IMR-90 (cell line): ENCODE results near the gene HSFX3. TPM values are rescaled to one million over a fixed set of nuclear protein-coding genes. Genes with fewer than 3 reads are reported as not detected.
"Not testable (repeated sequence)": the region's sequence is repeated elsewhere in the genome, so short reads cannot be mapped to it uniquely, and the experiment has no call there.

ENCODE experiments used
- ATAC-seq: fragments of 200-7000 bp; cut with Tn5 transposase; 2 replicates; pipeline ENCODE4 v1.9.1; 2020; ENCODE audit warnings: low read depth, mild to moderate bottlenecking, moderate library complexity
- Bru-seq: library from RNA; stranded (reverse); fragments of 400-500 nt; gene quantifications from one replicate; lab custom pipeline; 2021; lab: Mats Ljungman, UMichigan
- BruChase-seq, 2 experiments: library from RNA; stranded (reverse); fragments of 400-500 nt; gene quantifications; one replicate each; lab custom pipeline; 2021; lab: Mats Ljungman, UMichigan
- BruUV-seq: library from RNA; stranded (reverse); fragments of 400-500 nt; replicated peaks from 2 replicates; lab custom pipeline; 2021; lab: Mats Ljungman, UMichigan
- CTCF ChIA-PET: fragments of 300-600 bp; formaldehyde crosslinking; extraction: SDS; loops from one replicate; lab custom pipeline; 2021; ENCODE audit warnings: antibody characterized with exemption; lab: Yijun Ruan, JAX
- POLR2A ChIA-PET: fragments of 300-600 bp; sonication (Branson Sonifier 250); formaldehyde crosslinking; loops from one replicate; lab custom pipeline; 2022; ENCODE audit warnings: antibody characterized with exemption; ENCODE audit not compliant: unreplicated experiment; lab: Charles Lee
- DNase-seq: peaks from one replicate; pipeline ENCODE4 v3.0.0; 2013
- H2AFZ ChIP-seq: replicated peaks from 2 replicates; pipeline ENCODE3; 2013; ENCODE audit warnings: low read length, mild to moderate bottlenecking; ENCODE audit not compliant: poor library complexity
- H2AK5ac ChIP-seq: 2 replicates; pipeline ENCODE4 v1.6.1; 2013; ENCODE audit warnings: low read depth, low read length, inconsistent platforms
- H2AK9ac ChIP-seq: replicated peaks from 2 replicates; pipeline ENCODE3; 2013; ENCODE audit warnings: mild to moderate bottlenecking, low read depth, low read length, moderate library complexity; ENCODE audit not compliant: poor library complexity
- H2BK120ac ChIP-seq: 2 replicates; pipeline ENCODE4 v1.6.1; 2013; ENCODE audit warnings: low read depth, low read length, inconsistent platforms
- H2BK15ac ChIP-seq: 3 replicates; pipeline ENCODE4 v1.6.1; 2013; ENCODE audit warnings: low read depth, low read length, inconsistent platforms
- H2BK20ac ChIP-seq: 2 replicates; pipeline ENCODE4 v1.6.1; 2013; ENCODE audit warnings: low read depth, mild to moderate bottlenecking, inconsistent platforms, low read length, moderate library complexity
- H2BK5ac ChIP-seq: 2 replicates; pipeline ENCODE4 v1.6.1; 2013; ENCODE audit warnings: mild to moderate bottlenecking, low read depth, low read length, inconsistent platforms; ENCODE audit not compliant: poor library complexity, severe bottlenecking
- H3K14ac ChIP-seq: replicated peaks from 2 replicates; pipeline ENCODE4 v1.6.1; 2013; ENCODE audit warnings: low read depth, low read length, inconsistent platforms
- H3K18ac ChIP-seq: 2 replicates; pipeline ENCODE4 v1.6.1; 2013; ENCODE audit warnings: low read depth, low read length, control low read depth
- H3K23ac ChIP-seq: 2 replicates; pipeline ENCODE4 v1.6.1; 2013; ENCODE audit warnings: low read depth, low read length, inconsistent platforms
- H3K27ac ChIP-seq: 2 replicates; pipeline ENCODE4 v1.5.1; 2013; ENCODE audit warnings: mild to moderate bottlenecking, control low read depth, low read length; ENCODE audit not compliant: insufficient read depth
- H3K27me3 ChIP-seq: 2 replicates; pipeline ENCODE4 v1.6.1; 2013; ENCODE audit warnings: low read length; ENCODE audit not compliant: control insufficient read depth, insufficient read depth
- H3K36me3 ChIP-seq: 2 replicates; pipeline ENCODE4 v1.6.1; 2013; ENCODE audit warnings: low read length, mixed read lengths; ENCODE audit not compliant: control insufficient read depth, insufficient read depth
- H3K4ac ChIP-seq: 2 replicates; pipeline ENCODE4 v1.6.1; 2013; ENCODE audit warnings: low read depth, low read length, inconsistent platforms
- H3K4me1 ChIP-seq: 2 replicates; pipeline ENCODE4 v1.6.1; 2013; ENCODE audit warnings: low read length, mixed read lengths; ENCODE audit not compliant: control insufficient read depth, insufficient read depth
- H3K4me2 ChIP-seq: 2 replicates; pipeline ENCODE4 v1.6.1; 2013; ENCODE audit warnings: low read depth, mild to moderate bottlenecking, control low read depth, low read length, moderate library complexity
- H3K4me3 ChIP-seq: 2 replicates; pipeline ENCODE4 v1.5.1; 2013; ENCODE audit warnings: low read depth, mild to moderate bottlenecking, control low read depth, low read length, moderate library complexity; ENCODE audit not compliant: insufficient read depth
- H3K56ac ChIP-seq: 2 replicates; pipeline ENCODE4 v1.6.1; 2013; ENCODE audit warnings: low read length, inconsistent platforms; ENCODE audit not compliant: insufficient read depth; ENCODE audit errors: extremely low read depth
- H3K79me1 ChIP-seq, 2 experiments: 2 replicates each; pipeline ENCODE4 v1.6.1; 2013; ENCODE audit warnings: low read length in 2 of 2, inconsistent platforms in 1 of 2, low read depth in 1 of 2
- H3K9ac ChIP-seq: 2 replicates; pipeline ENCODE4 v1.6.1; 2013; ENCODE audit warnings: low read depth, low read length, control low read depth
- H3K9me1 ChIP-seq: 2 replicates; pipeline ENCODE4 v1.6.1; 2013; ENCODE audit warnings: low read length, inconsistent platforms; ENCODE audit not compliant: insufficient read depth
- H3K9me3 ChIP-seq: 2 replicates; pipeline ENCODE4 v1.6.1; 2013; ENCODE audit warnings: low read length; ENCODE audit not compliant: control insufficient read depth, insufficient read depth
- H4K20me1 ChIP-seq: 2 replicates; pipeline ENCODE4 v1.6.1; 2013; ENCODE audit warnings: low read length, inconsistent platforms; ENCODE audit not compliant: insufficient read depth
- H4K5ac ChIP-seq: 2 replicates; pipeline ENCODE4 v1.6.1; 2013; ENCODE audit warnings: mild to moderate bottlenecking, low read depth, low read length, control low read depth
- H4K8ac ChIP-seq, 2 experiments: 2 replicates each; pipeline ENCODE4 v1.6.1; 2013; ENCODE audit warnings: low read depth in 2 of 2, low read length in 2 of 2, control low read depth in 1 of 2, inconsistent platforms in 1 of 2
- H4K91ac ChIP-seq: 2 replicates; pipeline ENCODE4 v1.6.1; 2013; ENCODE audit warnings: low read depth, low read length, inconsistent platforms; ENCODE audit not compliant: insufficient read depth
- WGBS, 2 experiments: methylation state at CpG; one replicate each; pipeline versions ENCODE4 v1.1.5 to v1.1.7; 2013; ENCODE audit warnings: missing lambda C conversion rate in 2 of 2; ENCODE audit not compliant: insufficient read length in 1 of 2; ENCODE audit errors: extremely low coverage in 2 of 2; 5-methylcytosine and 5-hydroxymethylcytosine counted together
- dilution Hi-C: fragments of 300-500 bp; cut with HindIII; formaldehyde crosslinking; loops from one replicate; pipeline ENCODE4 v1.14.3; 2018; ENCODE audit warnings: low sequenced_read_pairs; ENCODE audit not compliant: unreplicated experiment
- in situ Hi-C: fragments of 300-500 bp; cut with MboI; formaldehyde crosslinking; loops from 3 replicates; pipeline ENCODE4 v1.14.3; 2019; ENCODE audit warnings: low sequenced_read_pairs, inconsistent platforms, mixed read lengths
- intact Hi-C: fragments of 100-400 bp; cut with micrococcal nuclease; formaldehyde crosslinking; loops from 2 replicates; pipeline ENCODE4 v1.10.0; 2022
- long read RNA-seq: library from polyadenylated mRNA; unstranded; transcript quantifications from one replicate; pipeline ENCODE4 v2.0.0, GENCODE V29; 2021; ENCODE audit not compliant: unreplicated experiment
- polyA plus RNA-seq, 3 experiments: library from polyadenylated mRNA; depleted of rRNA; stranded (reverse); fragments of >200 nt; gene quantifications; 2 replicates each; pipeline ENCODE4 v1.2.3, GENCODE V29; 2012; ENCODE audit warnings: low replicate concordance in 1 of 3
- total RNA-seq: library from RNA; depleted of rRNA; stranded (reverse); fragments of >200 nt; gene quantifications from 2 replicates; pipeline ENCODE4 v1.2.3, GENCODE V29; 2012; rRNA removed

Gene HSFX3, protein sequence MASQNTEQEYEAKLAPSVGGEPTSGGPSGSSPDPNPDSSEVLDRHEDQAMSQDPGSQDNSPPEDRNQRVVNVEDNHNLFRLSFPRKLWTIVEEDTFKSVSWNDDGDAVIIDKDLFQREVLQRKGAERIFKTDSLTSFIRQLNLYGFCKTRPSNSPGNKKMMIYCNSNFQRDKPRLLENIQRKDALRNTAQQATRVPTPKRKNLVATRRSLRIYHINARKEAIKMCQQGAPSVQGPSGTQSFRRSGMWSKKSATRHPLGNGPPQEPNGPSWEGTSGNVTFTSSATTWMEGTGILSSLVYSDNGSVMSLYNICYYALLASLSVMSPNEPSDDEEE
- total RNA-seq (not detected in 2 replicates), polyA plus RNA-seq (2012; rRNA removed) (not detected in 2 replicates), Bru-seq, nascent RNA (not detected), BruChase-seq, experiment 1, labeled RNA remaining after a 6-hour chase (not detected), BruChase-seq, experiment 2, labeled RNA remaining after a 2-hour chase (not detected)
- polyA plus RNA-seq (2012; cell fraction: cytosol; rRNA removed), result not detected in 2 replicates
- not detected in 2 replicates for polyA plus RNA-seq (2012; cell fraction: nucleus; rRNA removed; ENCODE audit: low replicate concordance)
- long read RNA-seq, result 0 reads

DNA sequence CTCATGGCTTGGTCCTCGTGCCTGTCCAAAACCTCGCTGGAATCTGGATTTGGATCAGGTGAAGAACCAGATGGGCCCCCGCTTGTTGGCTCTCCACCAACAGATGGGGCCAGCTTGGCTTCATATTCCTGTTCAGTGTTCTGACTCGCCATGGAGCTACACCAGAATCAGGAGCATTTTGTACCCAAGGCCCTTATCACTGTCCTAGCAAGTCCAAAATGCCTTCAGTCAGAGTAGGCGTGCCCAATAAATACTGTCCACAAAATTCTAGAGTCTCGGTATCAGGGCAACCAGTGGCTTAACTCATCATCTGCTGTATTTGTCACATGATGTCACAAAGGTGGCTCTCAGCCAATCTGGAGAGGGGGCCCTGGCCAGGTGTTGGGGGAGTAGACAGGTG is at the start of gene HSFX3:
Gene HSFX3 (minus strand): TSS at position 224 of the 400 bp plus-strand sequence. CDS start 72 bp downstream, at position 152.
- intact Hi-C loops, H2BK15ac ChIP-seq, H3K4me1 ChIP-seq, H2AK9ac ChIP-seq, H3K9me3 ChIP-seq, H3K9me1 ChIP-seq, H3K23ac ChIP-seq, H2AK5ac ChIP-seq, H3K27me3 ChIP-seq, H2BK5ac ChIP-seq, BruUV-seq, POLR2A ChIA-PET, H3K27ac ChIP-seq, H3K56ac ChIP-seq, H2BK20ac ChIP-seq, H4K91ac ChIP-seq, H3K9ac ChIP-seq, ATAC-seq, H4K20me1 ChIP-seq, H3K4me2 ChIP-seq, H3K36me3 ChIP-seq, H3K79me1 ChIP-seq, H2BK120ac ChIP-seq, dilution Hi-C loops, H2AFZ ChIP-seq, in situ Hi-C loops, CTCF ChIA-PET, H3K14ac ChIP-seq, H4K8ac ChIP-seq, DNase-seq, H3K18ac ChIP-seq, H3K4me3 ChIP-seq, H4K5ac ChIP-seq, H3K4ac ChIP-seq: not testable (repeated sequence)
- WGBS, 2 experiments, result no CpG with 5 or more reads among the region's 6 CpGs

DNA sequence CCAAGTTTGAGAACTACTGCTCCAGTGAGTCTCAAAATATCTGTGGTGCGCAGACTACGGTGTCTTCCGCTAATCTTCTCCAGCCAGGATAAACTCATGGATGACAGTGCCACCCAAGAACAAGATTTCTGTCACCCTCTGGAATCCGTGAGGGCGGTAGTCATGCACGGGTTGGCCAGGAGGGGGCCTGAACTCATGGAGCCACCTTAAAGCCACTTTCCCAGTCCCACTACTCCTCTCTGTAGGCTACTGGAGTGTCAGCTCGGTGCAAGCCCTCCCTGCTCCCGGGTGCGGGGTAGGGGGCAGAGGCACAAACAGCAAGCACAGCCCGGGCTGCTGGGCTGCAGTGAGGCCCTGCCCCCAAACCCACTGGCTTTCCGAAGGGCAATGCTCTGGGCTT is 48.9 kb upstream of the HSFX3 start:
- in situ Hi-C loops, H3K56ac ChIP-seq, POLR2A ChIA-PET, H4K91ac ChIP-seq, H3K27ac ChIP-seq, H3K36me3 ChIP-seq, H4K8ac ChIP-seq, H3K4me2 ChIP-seq, H2AK9ac ChIP-seq, H2BK120ac ChIP-seq, H3K18ac ChIP-seq, H2AK5ac ChIP-seq, intact Hi-C loops, H3K4me1 ChIP-seq, H3K23ac ChIP-seq, H3K14ac ChIP-seq, H3K9ac ChIP-seq, H3K9me1 ChIP-seq, BruUV-seq, H3K4me3 ChIP-seq, H2AFZ ChIP-seq, H3K27me3 ChIP-seq, DNase-seq, H2BK15ac ChIP-seq, H4K20me1 ChIP-seq, CTCF ChIA-PET, H3K9me3 ChIP-seq, ATAC-seq, H2BK20ac ChIP-seq, H3K4ac ChIP-seq, H4K5ac ChIP-seq, H3K79me1 ChIP-seq, H2BK5ac ChIP-seq, dilution Hi-C loops: not testable (repeated sequence)
- WGBS, 2 experiments, result no CpG with 5 or more reads among the region's 11 CpGs
